Testis (tissue), 2 donors: Measurements from ENCODE around the gene ANKRD60.

Experiments used
- POLR2A ChIP-seq: fragments of 450-650 bp; IDR thresholded peaks from one replicate; pipeline ENCODE4 v1.6.1; 2017; ENCODE audit warnings: antibody characterized with exemption, mild to moderate bottlenecking, moderate library complexity
- TF ChIP-seq, protein P1 (sequence below), 3 experiments: fragments of 450-650 bp in 2 of 3; fragments of 200-600 bp in 1 of 3; sonication (generic) in 1 of 3; IDR thresholded peaks; one replicate each; pipeline ENCODE4 v1.5.1; 2016 to 2019; ENCODE audit warnings: antibody characterized with exemption in 3 of 3, mild to moderate bottlenecking in 2 of 3, moderate library complexity in 1 of 3

DNA sequence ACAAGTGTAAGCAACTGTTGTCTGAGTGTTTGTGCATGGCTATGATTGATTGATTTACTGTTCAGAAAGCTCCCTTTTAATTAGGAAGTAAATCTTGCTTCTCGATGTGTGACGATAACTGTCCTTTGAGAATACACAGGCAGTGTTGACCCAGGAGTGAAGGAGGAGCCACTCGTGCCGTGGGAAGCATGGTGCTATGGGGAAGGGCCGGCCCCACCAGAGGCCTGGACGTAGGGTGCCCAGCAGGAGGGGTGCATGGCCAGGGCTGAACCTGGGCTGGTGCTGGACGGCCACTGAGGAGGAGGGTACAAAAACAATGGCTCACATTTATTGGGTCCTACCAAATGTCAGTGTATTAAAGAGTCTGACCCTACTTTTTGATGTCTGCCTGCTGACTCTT is 60.7 kb downstream of the ANKRD60 start:
- TF ChIP-seq, protein P1, sequence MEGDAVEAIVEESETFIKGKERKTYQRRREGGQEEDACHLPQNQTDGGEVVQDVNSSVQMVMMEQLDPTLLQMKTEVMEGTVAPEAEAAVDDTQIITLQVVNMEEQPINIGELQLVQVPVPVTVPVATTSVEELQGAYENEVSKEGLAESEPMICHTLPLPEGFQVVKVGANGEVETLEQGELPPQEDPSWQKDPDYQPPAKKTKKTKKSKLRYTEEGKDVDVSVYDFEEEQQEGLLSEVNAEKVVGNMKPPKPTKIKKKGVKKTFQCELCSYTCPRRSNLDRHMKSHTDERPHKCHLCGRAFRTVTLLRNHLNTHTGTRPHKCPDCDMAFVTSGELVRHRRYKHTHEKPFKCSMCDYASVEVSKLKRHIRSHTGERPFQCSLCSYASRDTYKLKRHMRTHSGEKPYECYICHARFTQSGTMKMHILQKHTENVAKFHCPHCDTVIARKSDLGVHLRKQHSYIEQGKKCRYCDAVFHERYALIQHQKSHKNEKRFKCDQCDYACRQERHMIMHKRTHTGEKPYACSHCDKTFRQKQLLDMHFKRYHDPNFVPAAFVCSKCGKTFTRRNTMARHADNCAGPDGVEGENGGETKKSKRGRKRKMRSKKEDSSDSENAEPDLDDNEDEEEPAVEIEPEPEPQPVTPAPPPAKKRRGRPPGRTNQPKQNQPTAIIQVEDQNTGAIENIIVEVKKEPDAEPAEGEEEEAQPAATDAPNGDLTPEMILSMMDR (IDR thresholded peaks at IDR 0.05): no peak
- no peak for TF ChIP-seq POLR2A
